COLO829 (cell line): Measurements from ENCODE around the gene TELO2.

ENCODE experiments used
- DNase-seq: peaks from one replicate; pipeline ENCODE4 v3.0.0; 2012; ENCODE audit warnings: low spot score

Gene TELO2

GRCh38 chr16:1518626-1519135 lies 25.5 kb downstream of the TELO2 start:
- no peak for DNase-seq

DNA sequence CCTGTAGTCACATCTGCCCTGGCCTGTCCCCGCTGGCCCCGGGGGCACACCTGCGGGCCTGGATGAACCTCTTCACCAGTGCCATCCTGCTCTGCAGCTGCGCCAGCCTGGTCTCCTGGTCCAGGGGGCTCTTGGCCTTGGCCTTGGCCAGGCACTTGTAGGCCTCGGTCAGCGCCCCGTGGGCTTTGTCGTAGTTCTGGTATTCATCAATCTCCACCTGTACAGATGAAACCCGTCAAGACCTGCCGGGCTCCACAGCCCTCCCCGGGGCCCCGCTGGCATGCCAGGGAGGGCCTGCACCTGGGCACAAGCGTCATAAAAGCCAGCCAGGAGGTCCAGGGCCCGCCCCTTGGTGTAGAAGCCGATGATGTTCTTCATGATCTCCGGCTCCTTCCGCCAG lies 26.7 kb downstream of the TELO2 start:
- DNase-seq, result no peak

- DNase-seq, result no peak
Observed at GRCh38 chr16:1520461-1520860, 27.3 kb downstream of the TELO2 start.

GRCh38 chr16:1523581-1524245 lies 30.6 kb downstream of the TELO2 start:
- DNase-seq, result no peak

DNA sequence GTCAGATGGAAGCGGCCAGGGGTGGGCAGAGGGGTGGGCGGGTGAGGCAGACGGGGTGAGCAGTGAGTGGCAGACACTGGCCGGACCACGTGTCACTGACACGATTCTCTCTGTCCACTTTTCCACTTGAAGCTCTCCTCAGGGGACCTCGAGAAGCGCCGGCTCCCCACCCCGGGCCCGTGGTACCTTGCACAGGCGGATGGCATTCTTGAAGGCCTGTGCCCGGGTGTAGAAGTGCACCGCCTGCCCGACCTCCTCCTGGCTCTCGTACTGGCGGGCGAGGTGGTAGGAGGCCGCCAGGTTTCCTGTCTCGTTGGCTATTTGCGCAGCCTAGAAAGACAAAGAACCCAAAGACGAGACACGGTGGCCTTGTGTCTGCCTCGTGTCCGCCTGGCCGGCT lies 31.2 kb downstream of the TELO2 start:
- DNase-seq, result no peak

DNA sequence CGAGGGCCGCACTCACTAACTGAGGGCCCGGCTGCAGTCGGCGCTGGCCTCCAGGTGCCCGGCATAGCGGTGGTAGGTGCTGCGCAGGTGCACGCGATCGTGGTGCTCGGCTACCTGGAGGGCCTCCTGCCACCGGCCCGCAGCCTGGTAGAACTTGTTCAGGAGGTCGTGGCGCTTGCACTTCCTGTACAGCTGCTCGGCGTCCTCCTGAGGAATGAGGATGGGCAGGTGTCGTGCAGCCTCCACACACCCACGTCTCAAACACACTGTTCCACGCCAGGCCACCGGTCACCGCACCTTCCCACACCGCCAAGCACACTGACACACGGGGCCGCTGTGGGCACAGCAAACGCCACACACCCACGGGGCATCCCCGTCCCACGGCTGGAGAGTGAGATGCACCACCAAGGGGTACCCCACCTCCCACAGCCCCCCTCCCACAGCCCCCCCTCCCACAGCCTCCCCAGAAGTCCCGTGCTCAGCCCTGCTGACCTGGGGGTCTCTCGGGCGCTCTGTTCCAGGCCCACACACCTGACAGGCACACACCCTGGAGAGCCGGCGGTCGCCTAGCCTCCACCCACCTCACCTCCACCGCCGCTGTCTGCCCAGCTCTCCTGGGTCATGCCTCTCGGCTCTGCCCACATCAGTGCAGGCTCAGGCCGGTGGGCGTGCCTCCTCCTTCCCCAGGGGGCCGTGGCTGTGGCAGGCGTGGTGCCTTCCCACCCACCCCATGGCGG lies 32.9 kb downstream of the TELO2 start:
- no peak for DNase-seq

DNA sequence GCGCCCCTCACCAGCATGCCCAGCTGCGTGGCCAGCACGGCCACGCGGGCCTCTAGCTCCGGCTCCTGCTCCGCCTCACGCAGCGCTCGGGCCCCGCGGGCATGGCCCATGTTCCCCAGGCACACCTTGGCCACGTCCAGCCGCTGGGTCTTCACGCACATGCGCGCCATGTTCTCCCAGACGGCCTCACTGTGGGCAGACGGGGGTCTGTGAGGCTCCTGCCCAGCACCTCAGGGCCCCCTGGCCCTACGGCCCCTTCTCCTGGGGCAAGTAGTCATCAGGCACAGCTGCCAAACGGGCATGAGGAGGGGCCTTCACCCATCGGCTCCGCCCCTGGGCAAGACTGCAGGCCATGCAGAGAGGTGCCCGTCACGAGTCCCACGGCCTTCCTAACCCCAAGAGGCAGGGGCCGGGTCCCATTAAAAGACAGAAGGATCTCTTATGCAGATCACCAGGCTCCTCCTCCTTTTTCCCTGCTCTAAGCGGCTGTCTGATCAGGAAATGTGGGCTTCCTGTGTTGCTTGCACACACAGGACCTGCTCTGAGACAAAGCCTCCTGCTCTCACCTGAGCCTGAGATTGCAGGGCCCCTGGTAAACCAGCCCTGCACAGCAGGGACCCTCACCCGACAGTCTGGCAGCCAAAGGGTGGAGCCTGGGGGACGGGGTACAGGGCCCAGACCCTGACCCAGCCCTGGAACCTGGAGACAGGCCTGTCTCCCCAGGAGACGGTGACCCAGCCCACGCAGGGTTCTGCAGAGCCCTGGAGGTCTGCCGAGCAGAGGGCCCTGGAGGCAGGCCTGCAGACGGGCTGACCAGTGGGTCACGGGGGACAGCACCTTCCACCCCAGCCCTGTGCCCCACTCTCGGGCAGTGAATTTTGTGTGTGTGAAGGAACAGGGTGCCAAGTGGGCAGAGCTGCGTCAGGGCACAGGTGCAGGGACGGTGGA lies 33.7 kb downstream of the TELO2 start:
- DNase-seq, result no peak

GRCh38 chr16:1527836-1528811 lies 35.0 kb downstream of the TELO2 start:
- DNase-seq, result no peak

DNA sequence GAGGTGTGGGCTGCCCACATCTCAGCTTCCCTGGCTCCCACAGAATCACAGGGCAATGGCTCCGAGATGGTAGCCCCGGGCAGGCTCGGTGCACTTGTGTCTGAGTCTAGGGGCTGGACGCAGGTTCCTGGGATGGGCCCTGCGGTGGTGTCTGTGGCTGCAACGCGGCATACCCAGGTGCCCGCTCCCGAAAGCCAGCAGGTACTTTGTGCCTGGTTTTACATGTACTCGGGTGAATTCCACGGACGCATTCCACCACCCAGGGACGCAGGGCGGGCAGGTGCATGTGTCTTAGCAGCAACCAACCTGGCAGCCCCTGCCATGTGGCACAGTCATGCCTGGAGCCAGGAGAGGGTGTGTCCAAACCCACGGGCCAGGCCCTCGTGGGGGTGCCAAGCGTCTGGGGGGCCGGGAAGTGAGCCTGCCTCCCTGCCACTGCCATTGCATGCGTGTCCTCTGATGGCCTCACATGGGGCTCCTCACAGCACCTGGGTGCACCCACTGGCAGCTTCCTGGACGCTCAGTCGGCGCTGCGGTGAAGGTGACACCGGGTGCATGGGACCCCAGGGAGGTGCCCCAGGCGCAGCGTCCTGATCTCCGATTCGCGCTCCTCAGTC lies 35.9 kb downstream of the TELO2 start:
- DNase-seq, result no peak

DNA sequence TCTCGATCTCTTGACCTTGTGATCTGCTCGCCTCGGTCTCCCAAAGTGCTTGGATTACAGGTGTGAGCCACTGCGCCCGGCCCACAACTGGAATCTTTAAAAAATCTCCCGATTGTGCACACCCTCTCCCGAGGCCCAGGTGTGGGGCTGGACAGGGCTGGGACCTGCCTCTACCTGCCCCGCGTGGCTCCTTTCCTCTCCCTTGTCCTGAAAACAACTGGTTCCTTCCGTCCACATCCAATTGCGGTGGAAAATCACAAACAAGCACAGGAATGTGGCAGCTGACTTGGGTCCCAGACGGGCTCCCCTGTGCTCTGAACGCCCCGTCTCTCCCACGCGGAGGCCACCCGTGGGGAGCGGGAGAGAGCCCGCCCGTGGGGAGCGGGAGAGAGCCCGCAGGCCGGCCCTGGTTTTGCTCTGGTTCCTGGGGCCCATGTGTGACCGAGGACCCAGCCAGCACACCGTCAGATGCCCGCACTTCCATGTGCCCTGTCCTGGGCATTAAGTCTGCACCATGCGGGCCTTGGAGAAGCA lies 37.3 kb downstream of the TELO2 start:
- no peak for DNase-seq

DNA sequence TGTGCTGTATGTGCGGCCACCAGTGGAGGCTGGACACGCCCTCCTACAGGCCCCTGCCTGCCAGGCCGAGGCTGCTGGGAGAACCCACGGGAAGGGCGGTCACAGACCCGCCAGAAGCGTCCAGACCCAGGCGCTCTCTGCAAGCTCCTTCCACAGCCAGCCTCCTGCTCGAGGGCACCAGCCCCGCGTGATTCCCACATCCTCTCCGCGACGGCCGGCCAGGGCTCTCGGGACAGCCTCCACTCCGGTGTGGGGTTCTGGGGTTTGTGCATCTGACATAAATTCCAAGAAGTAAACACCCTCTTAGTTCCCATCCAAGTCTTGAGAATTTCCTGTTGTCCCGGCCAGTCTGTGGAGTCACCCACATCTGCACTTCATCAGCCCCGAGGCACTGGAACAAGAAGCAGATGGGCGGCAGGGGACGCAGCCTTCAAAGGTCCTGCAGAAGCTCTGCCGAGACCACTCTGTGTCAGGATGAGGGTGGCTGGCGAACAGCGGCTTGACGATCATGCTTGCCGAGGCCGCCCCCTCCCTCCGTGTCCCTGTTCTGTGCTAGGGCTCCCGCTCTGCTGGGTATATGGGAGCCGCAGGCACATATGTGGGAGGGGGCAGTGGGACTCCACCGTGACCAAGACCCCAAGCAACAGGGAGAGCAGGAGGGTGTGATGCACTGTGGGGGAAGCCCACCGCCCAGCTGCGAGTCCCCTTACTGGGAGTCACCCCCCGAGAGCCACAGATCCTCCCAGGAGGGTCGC lies 37.9 kb downstream of the TELO2 start:
- DNase-seq, result no peak

DNA sequence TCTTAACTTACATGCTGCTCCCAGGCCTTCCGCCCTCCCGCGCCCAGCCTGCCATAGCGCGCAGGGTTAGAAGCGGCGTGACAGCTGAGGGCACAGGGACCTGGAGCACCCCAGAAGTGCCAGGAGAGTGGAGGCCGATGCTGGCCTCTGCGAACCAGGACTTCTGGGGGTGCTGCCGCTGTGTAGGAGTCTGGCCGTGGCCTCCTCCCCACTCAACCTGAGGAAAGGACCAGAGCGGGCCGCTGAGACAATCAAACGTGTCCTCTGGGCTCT lies 38.4 kb downstream of the TELO2 start:
- no peak for DNase-seq

DNA sequence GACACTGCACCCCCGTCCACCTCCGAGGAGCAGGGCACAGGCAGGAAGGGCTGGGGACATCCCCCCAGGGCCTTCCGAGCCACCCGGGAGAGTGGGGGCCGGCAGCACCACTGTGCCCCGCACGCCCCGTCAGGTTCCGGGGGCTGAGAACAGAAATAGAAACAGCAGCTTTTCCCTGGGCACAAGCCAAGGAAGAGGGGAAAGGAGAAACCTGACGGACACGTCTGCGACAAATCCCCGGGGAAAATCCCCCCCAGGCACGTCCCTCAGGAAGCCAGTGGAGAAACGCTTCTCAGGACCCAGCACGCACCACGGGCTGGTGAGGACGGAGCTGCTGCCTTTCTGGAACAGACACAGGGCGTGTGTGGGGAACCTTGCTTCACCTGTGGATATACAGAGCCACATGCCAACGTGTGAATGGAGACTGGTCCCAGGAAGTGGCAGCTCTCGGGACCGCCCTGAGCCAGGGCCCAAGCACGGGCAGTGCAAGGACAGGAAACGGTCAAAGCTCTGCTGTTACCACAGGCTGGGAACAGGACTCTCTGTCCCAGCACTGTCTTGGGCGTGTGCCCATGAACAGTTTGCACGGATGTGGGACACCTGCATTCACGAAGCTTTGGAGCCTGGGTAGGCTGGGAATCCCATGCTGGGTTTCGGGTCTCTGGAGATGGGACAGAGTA lies 39.1 kb downstream of the TELO2 start:
- DNase-seq, result no peak

GRCh38 chr16:1532771-1533170 lies 39.6 kb downstream of the TELO2 start:
- no peak for DNase-seq

GRCh38 chr16:1533443-1533951 lies 40.3 kb downstream of the TELO2 start, which contains the start of gene TMEM204:
TMEM204 (plus strand) TSS chr16:1533666; CDS start chr16:1534276, 610 bp downstream.
- no peak for DNase-seq

DNA sequence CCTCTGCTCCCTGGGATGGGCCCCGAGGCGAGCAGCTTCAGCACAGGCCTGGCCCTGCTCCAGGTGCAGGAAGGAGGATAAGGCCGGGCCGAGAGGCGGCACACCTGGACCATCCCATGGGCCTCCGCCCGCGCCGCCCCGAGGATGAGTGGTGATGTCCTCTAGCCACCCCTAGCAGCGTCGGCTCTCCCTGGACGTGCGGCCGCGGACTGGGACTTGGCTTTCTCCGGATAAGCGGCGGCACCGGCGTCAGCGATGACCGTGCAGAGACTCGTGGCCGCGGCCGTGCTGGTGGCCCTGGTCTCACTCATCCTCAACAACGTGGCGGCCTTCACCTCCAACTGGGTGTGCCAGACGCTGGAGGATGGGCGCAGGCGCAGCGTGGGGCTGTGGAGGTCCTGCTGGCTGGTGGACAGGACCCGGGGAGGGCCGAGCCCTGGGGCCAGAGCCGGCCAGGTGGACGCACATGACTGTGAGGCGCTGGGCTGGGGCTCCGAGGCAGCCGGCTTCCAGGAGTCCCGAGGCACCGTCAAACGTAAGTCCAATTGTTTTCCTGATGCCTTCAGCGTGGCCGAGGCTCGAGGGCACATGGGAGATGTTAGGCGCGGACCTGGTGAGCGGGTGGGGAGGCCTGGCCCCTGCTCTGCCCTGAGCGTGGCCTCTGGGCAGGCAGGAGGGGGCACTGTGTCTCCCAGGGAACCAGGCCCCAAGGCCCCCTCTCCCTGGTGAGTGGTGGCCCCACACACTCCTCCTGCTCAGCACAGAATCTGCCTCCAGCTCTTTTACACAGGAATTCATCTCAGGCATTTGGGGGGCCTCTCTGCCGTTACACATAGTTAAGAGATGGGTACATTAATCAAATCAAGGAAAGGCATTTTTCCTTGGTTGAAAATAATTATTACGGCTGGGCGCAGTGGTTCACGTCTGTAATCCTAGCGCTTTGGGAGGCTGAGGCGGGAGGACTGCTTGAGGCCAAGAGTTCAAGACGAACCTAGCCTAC lies 41.2 kb downstream of the TELO2 start:
- DNase-seq, result no peak

DNA sequence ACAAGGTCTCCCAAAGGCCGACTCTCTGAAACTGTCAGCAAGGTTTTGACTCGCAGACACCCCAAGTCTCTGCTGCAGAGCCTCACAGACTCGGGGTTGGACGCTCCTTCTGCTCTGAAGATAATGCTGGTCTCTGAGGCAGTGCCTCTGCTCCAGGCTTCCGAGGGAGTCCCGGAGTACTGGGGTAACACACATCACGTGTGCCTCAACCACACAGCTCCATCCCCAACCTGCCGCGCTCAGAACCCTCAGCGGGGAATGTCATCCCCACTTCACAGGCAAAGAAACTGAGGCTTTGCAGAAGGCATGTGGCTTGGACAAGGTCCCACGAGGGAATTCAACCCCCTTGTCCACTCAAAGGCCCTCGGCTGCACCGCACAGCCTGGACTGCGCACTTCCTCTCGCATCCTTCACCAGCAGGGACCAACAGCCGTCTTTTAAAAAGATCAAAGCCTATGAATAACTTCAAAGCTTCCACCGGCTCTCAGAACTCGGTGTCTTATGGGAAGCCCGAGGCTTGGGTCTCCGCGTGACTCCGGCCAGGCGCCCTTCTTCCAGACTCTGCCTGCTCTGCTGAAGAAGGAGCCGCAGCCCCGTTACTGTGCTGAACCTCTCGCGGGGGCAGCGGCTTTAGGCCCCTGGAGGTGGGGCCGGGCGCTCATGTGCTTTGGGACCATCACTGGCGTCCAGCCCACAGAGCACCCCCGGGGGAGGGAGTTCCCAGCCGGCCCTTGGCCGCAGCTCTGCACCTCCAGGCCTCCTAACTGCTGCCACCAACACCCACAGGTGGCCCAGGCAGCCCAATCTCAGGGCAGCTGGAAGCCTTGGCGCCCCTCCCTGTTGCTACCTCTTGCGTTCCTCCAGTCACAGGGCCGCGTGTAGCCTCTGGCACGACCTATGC lies 42.5 kb downstream of the TELO2 start:
- DNase-seq, result no peak
